Mesenchymal stem cell (in vitro differentiated cells and primary cell): ENCODE data around the gene ACTR8.
A peak's percentile ranks its signal among the peaks of the same experiment; 100 is the strongest.

Source experiments
- DNase-seq: peaks from one replicate; pipeline ENCODE4 v3.0.0-alpha.2; 2013
- H2AFZ ChIP-seq: one replicate; pipeline ENCODE4 v1.6.1; 2013; ENCODE audit warnings: low read depth, mild to moderate bottlenecking, control low read depth, inconsistent platforms, low read length, moderate library complexity
- H2AK5ac ChIP-seq: 2 replicates; pipeline ENCODE4 v1.6.1; 2013; ENCODE audit warnings: low read length, moderate library complexity, mild to moderate bottlenecking, inconsistent platforms; ENCODE audit not compliant: severe bottlenecking
- H2BK120ac ChIP-seq: one replicate; pipeline ENCODE4 v1.6.1; 2013; ENCODE audit warnings: low read depth, mild to moderate bottlenecking, inconsistent platforms, low read length, moderate library complexity
- H2BK12ac ChIP-seq, 2 experiments: one replicate each; pipeline ENCODE4 v1.6.1; 2013; ENCODE audit warnings: inconsistent platforms in 2 of 2, low read length in 2 of 2, mild to moderate bottlenecking in 2 of 2, moderate library complexity in 2 of 2, control low read depth in 1 of 2
- H2BK15ac ChIP-seq: one replicate; pipeline ENCODE4 v1.6.1; 2013; ENCODE audit warnings: mild to moderate bottlenecking, low read depth, inconsistent platforms; ENCODE audit not compliant: poor library complexity, severe bottlenecking
- H2BK5ac ChIP-seq: 2 replicates; pipeline ENCODE4 v1.6.1; 2013; ENCODE audit warnings: low read depth, mild to moderate bottlenecking, low read length, control low read depth, inconsistent platforms; ENCODE audit not compliant: poor library complexity, severe bottlenecking
- H3K14ac ChIP-seq, 2 experiments: one replicate each; pipeline ENCODE4 v1.6.1; 2013; ENCODE audit warnings: inconsistent platforms in 2 of 2, low read length in 2 of 2, control low read depth in 1 of 2, mild to moderate bottlenecking in 1 of 2, moderate library complexity in 1 of 2
- H3K18ac ChIP-seq, 2 experiments: one replicate each; pipeline ENCODE4 v1.6.1; 2013; ENCODE audit warnings: inconsistent platforms in 2 of 2, low read length in 2 of 2, control low read depth in 1 of 2, low read depth in 1 of 2, mild to moderate bottlenecking in 1 of 2
- H3K23ac ChIP-seq, 2 experiments: one replicate each; pipeline ENCODE4 v1.6.1; 2013; ENCODE audit warnings: inconsistent platforms in 2 of 2, low read length in 2 of 2, mild to moderate bottlenecking in 2 of 2, moderate library complexity in 2 of 2, control low read depth in 1 of 2
- H3K27ac ChIP-seq: 2 replicates; pipeline ENCODE4 v1.5.1; 2013; ENCODE audit warnings: mild to moderate bottlenecking, moderate library complexity, low read length, control low read depth, inconsistent platforms; ENCODE audit not compliant: poor library complexity, severe bottlenecking
- H3K27me3 ChIP-seq, 2 experiments: 2 replicates each; pipeline versions ENCODE4 v1.6.1 to v1.7.0; 2013; ENCODE audit warnings: low read length in 2 of 2, mild to moderate bottlenecking in 2 of 2, moderate library complexity in 2 of 2, control low read depth in 1 of 2, inconsistent platforms in 1 of 2; ENCODE audit not compliant: control insufficient read depth in 1 of 2, insufficient read depth in 1 of 2
- H3K36me3 ChIP-seq, 2 experiments: 2 replicates each; pipeline versions ENCODE4 v1.6.1 to v1.7.0; 2013; ENCODE audit warnings: low read length in 2 of 2, control low read depth in 1 of 2, inconsistent platforms in 1 of 2, low read depth in 1 of 2, mild to moderate bottlenecking in 1 of 2; ENCODE audit not compliant: insufficient read depth in 2 of 2, control insufficient read depth in 1 of 2
- H3K4ac ChIP-seq, 2 experiments: one replicate each; pipeline ENCODE4 v1.6.1; 2013; ENCODE audit warnings: inconsistent platforms in 2 of 2, low read length in 2 of 2, mild to moderate bottlenecking in 2 of 2, moderate library complexity in 2 of 2, control low read depth in 1 of 2, low read depth in 1 of 2
- H3K4me1 ChIP-seq: 2 replicates; pipeline ENCODE4 v1.6.1; 2013; ENCODE audit warnings: low read depth, low read length, control low read depth; ENCODE audit not compliant: control insufficient read depth, insufficient read depth
- H3K4me2 ChIP-seq: 2 replicates; pipeline ENCODE4 v1.6.1; 2013; ENCODE audit warnings: low read length, mild to moderate bottlenecking, inconsistent platforms; ENCODE audit not compliant: poor library complexity, severe bottlenecking
- H3K4me3 ChIP-seq, 2 experiments: 2 replicates each; pipeline versions ENCODE4 v1.5.1 to v1.7.0; 2013; ENCODE audit warnings: low read length in 2 of 2, mild to moderate bottlenecking in 2 of 2, control low read depth in 1 of 2, low read depth in 1 of 2; ENCODE audit not compliant: insufficient read depth in 1 of 2
- H3K79me1 ChIP-seq: replicated peaks from 2 replicates; pipeline ENCODE4 v1.6.1; 2013; ENCODE audit warnings: mild to moderate bottlenecking, control low read depth, low read length, inconsistent platforms; ENCODE audit not compliant: poor library complexity, severe bottlenecking
- H3K9ac ChIP-seq: 2 replicates; pipeline ENCODE4 v1.7.0; 2013; ENCODE audit warnings: mild to moderate bottlenecking, low read length, moderate library complexity
- H3K9me3 ChIP-seq: 2 replicates; pipeline ENCODE4 v1.7.0; 2013; ENCODE audit warnings: mild to moderate bottlenecking, low read length; ENCODE audit not compliant: control insufficient read depth
- H4K8ac ChIP-seq: one replicate; pipeline ENCODE4 v1.6.1; 2013; ENCODE audit warnings: inconsistent platforms, mild to moderate bottlenecking, low read length, moderate library complexity
- H4K91ac ChIP-seq: one replicate; pipeline ENCODE4 v1.6.1; 2013; ENCODE audit warnings: mild to moderate bottlenecking, low read length, inconsistent platforms
- WGBS: methylation state at CpG from one replicate; pipeline ENCODE4 v1.1.7; 2013; ENCODE audit warnings: mixed read lengths; 5-methylcytosine and 5-hydroxymethylcytosine counted together

The ACTR8 gene

GRCh38 chr3:53888232-53888631, 6.3 kb upstream of the ACTR8 start:
- no peak overlapping the region for H4K8ac ChIP-seq
- peaks cover 8 to 38% of the 10 kb centered on the region in 2 experiments for H3K36me3 ChIP-seq
- H2BK120ac ChIP-seq, result no peak overlapping the region
- no peak overlapping the region for H3K4me3 ChIP-seq
- H2BK12ac ChIP-seq, result no peak overlapping the region
- no peak overlapping the region for H3K27ac ChIP-seq
- H3K4me1 ChIP-seq, result no peaks in the 10 kb centered on the region
- no peak overlapping the region for H3K14ac ChIP-seq
- H2BK5ac ChIP-seq, result no peak overlapping the region
- no peaks in the 10 kb centered on the region for H3K9me3 ChIP-seq
- H2AFZ ChIP-seq, result no peak overlapping the region
- no peak overlapping the region for H2BK15ac ChIP-seq
- H3K9ac ChIP-seq, result no peak overlapping the region
- H3K79me1 ChIP-seq, result peaks cover 11% of the 10 kb centered on the region
- no peak overlapping the region for H3K4me2 ChIP-seq
- no peak overlapping the region for H2AK5ac ChIP-seq
- H3K18ac ChIP-seq, result no peak overlapping the region
- no peak overlapping the region for H3K4ac ChIP-seq
- no peak overlapping the region for H3K23ac ChIP-seq
- H4K91ac ChIP-seq, result no peak overlapping the region
- no peak for DNase-seq
- WGBS, result 100% methylated on average over 1 of the region's 1 CpG
- H3K27me3 ChIP-seq, result no peaks in the 10 kb centered on the region

- Histone ChIP-seq H2BK5ac (no peak overlapping the region), H3K4ac (no peak overlapping the region), H3K23ac (no peak overlapping the region), H2BK15ac (no peak overlapping the region), H3K9ac (no peak overlapping the region), H3K27me3 (no peaks in the 10 kb centered on the region), H3K9me3 (no peaks in the 10 kb centered on the region), H3K4me3 (no peak overlapping the region), H2BK120ac (no peak overlapping the region), H4K8ac (no peak overlapping the region), H3K27ac (no peak overlapping the region), H3K14ac (no peak overlapping the region), H3K18ac (no peak overlapping the region), H3K4me2 (no peak overlapping the region), H2AK5ac (no peak overlapping the region), H2AFZ (no peak overlapping the region), H4K91ac (no peak overlapping the region), H3K4me1 (no peaks in the 10 kb centered on the region), H3K36me3 (peaks cover 8 to 41% of the 10 kb centered on the region in 2 experiments), H3K79me1 (peaks cover 11% of the 10 kb centered on the region), H2BK12ac (no peak overlapping the region)
- no peak for DNase-seq
Observed at GRCh38 chr3:53887446-53887845, 5.5 kb upstream of the ACTR8 start.

GRCh38 chr3:53885239-53885638, 3.3 kb upstream of the ACTR8 start:
- H3K9me3 ChIP-seq, result no peaks in the 10 kb centered on the region
- peaks cover 8 to 41% of the 10 kb centered on the region in 2 experiments for H3K36me3 ChIP-seq
- H2BK120ac ChIP-seq, result no peak overlapping the region
- H2BK12ac ChIP-seq, result no peak overlapping the region
- H2BK15ac ChIP-seq, result no peak overlapping the region
- H3K18ac ChIP-seq, result no peak overlapping the region
- H3K4me3 ChIP-seq, result no peak overlapping the region
- no peak overlapping the region for H4K8ac ChIP-seq
- peak; percentile 65 for DNase-seq
- H3K79me1 ChIP-seq, result peaks cover 10% of the 10 kb centered on the region
- no peaks in the 10 kb centered on the region for H3K27me3 ChIP-seq
- H3K14ac ChIP-seq, result no peak overlapping the region
- no peak overlapping the region for H3K4me2 ChIP-seq
- no peak overlapping the region for H3K9ac ChIP-seq
- WGBS, result no CpG with 5 or more reads among the region's 3 CpGs
- H4K91ac ChIP-seq, result no peak overlapping the region
- H3K27ac ChIP-seq, result no peak overlapping the region
- no peak overlapping the region for H3K4ac ChIP-seq
- no peak overlapping the region for H2AFZ ChIP-seq
- no peak overlapping the region for H2AK5ac ChIP-seq
- no peak overlapping the region for H3K23ac ChIP-seq
- H3K4me1 ChIP-seq, result peaks cover 6% of the 10 kb centered on the region
- no peak overlapping the region for H2BK5ac ChIP-seq

GRCh38 chr3:53884623-53885022, 2.7 kb upstream of the ACTR8 start:
- no peak for DNase-seq
- Histone ChIP-seq H2BK120ac (no peak overlapping the region), H3K23ac (no peak overlapping the region), H3K18ac (no peak overlapping the region), H3K4me3 (no peak overlapping the region), H4K91ac (no peak overlapping the region), H2BK12ac (no peak overlapping the region), H2BK15ac (no peak overlapping the region), H3K4me1 (peaks cover 6% of the 10 kb centered on the region), H4K8ac (no peak overlapping the region), H3K4ac (no peak overlapping the region), H3K27me3 (no peaks in the 10 kb centered on the region), H3K14ac (no peak overlapping the region), H2AK5ac (no peak overlapping the region), H2AFZ (no peak overlapping the region), H3K27ac (no peak overlapping the region), H2BK5ac (no peak overlapping the region), H3K79me1 (peaks cover 12% of the 10 kb centered on the region), H3K36me3 (peaks cover 8 to 47% of the 10 kb centered on the region in 2 experiments), H3K9me3 (no peaks in the 10 kb centered on the region), H3K9ac (no peak overlapping the region), H3K4me2 (no peak overlapping the region)
- WGBS, result 96% methylated on average over 9 of the region's 11 CpGs
